ENCODE data around the gene FOXP2.
"Not testable (repeated sequence)": the region's sequence is repeated elsewhere in the genome, so short reads cannot be mapped to it uniquely, and the experiment has no call there.

The FOXP2 gene

GRCh38 chr7:114439581-114439980, 25.0 kb downstream of the FOXP2 start:
- CTCF ChIA-PET: no interaction called here

DNA sequence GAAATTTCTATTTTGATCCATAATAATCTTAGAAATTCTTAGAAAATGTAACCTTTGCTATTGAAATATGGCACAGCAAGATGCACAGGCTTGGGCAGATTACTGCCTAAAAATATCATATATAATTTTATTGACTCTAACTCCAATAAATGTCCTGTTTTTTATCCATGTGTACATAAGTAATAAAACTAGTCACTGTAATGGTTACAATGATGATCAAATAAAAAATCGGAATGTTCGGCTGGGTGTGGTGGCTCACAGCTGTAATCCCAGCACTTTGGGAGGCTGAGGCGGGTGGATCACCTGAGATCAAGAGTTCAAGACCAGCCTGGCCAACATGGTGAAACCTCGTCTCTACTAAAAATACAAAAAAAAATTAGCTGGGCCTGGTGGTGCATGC, 26.3 kb downstream of the FOXP2 start:
- CTCF ChIA-PET; DNase-seq; H3K27ac ChIP-seq (ENCODE audit: insufficient read depth in 1 of 2, low read depth in 1 of 2, low read length in 2 of 2, poor library complexity in 1 of 2, severe bottlenecking in 2 of 2); H3K27me3 ChIP-seq (replicated peaks in 2 of 5; ENCODE audit: control insufficient read depth in 4 of 5, insufficient read depth in 5 of 5, low read length in 4 of 5); POLR2A ChIA-PET; H3K9me3 ChIP-seq (ENCODE audit: control extremely low read depth in 1 of 5, control insufficient read depth in 4 of 5, insufficient read depth in 2 of 5, low read depth in 1 of 5, low read length in 4 of 5); H3K36me3 ChIP-seq (ENCODE audit: control insufficient read depth in 4 of 4, insufficient read depth in 4 of 4, low read length in 3 of 4); H3K4me3 ChIP-seq (ENCODE audit: control insufficient read depth in 1 of 7, extremely low read depth in 1 of 7, insufficient read depth in 4 of 7, low read depth in 2 of 7, low read length in 6 of 7); H3K4me1 ChIP-seq (ENCODE audit: control extremely low read depth in 1 of 4, control insufficient read depth in 4 of 4, insufficient read depth in 4 of 4, low read length in 3 of 4): not testable (repeated sequence)
- 100% methylated on average over 4 of the region's 4 CpGs for WGBS (ENCODE audit: insufficient coverage)

More at GRCh38 chr7:114439581-114439980, 25.0 kb downstream of the FOXP2 start:
- no peaks in the 10 kb centered on the region for H3K36me3 ChIP-seq (ENCODE audit: control insufficient read depth in 4 of 4, insufficient read depth in 4 of 4, low read length in 3 of 4)
- DNase-seq: no peak
- no peaks in the 10 kb centered on the region for H3K9me3 ChIP-seq (ENCODE audit: control extremely low read depth in 1 of 5, control insufficient read depth in 4 of 5, insufficient read depth in 2 of 5, low read depth in 1 of 5, low read length in 4 of 5)
- no peak overlapping the region for H3K4me3 ChIP-seq (ENCODE audit: control insufficient read depth in 1 of 7, extremely low read depth in 1 of 7, insufficient read depth in 4 of 7, low read depth in 2 of 7, low read length in 6 of 7)
- no peak overlapping the region for H3K27ac ChIP-seq (ENCODE audit: insufficient read depth in 1 of 2, low read depth in 1 of 2, low read length in 2 of 2, poor library complexity in 1 of 2, severe bottlenecking in 2 of 2)
- POLR2A ChIA-PET: no interaction called here
- no peaks in the 10 kb centered on the region for H3K27me3 ChIP-seq (replicated peaks in 2 of 5; ENCODE audit: control insufficient read depth in 4 of 5, insufficient read depth in 5 of 5, low read length in 4 of 5)
- WGBS (ENCODE audit: insufficient coverage): 100% methylated on average over 2 of the region's 5 CpGs
- no peaks in the 10 kb centered on the region for H3K4me1 ChIP-seq (ENCODE audit: control extremely low read depth in 1 of 4, control insufficient read depth in 4 of 4, insufficient read depth in 4 of 4, low read length in 3 of 4)

- no peaks in the 10 kb centered on the region for H3K27me3 ChIP-seq (replicated peaks in 2 of 5; ENCODE audit: control insufficient read depth in 4 of 5, insufficient read depth in 5 of 5, low read length in 4 of 5)
- no peak overlapping the region for H3K4me3 ChIP-seq (ENCODE audit: control insufficient read depth in 1 of 7, extremely low read depth in 1 of 7, insufficient read depth in 4 of 7, low read depth in 2 of 7, low read length in 6 of 7)
- no peaks in the 10 kb centered on the region for H3K4me1 ChIP-seq (ENCODE audit: control extremely low read depth in 1 of 4, control insufficient read depth in 4 of 4, insufficient read depth in 4 of 4, low read length in 3 of 4)
- ChIA-PET POLR2A (interaction anchor here (0.6 kb wide), 1 partner anchor 521 kb away, joined by 5 read pairs; no protein-coding TSS in a partner anchor), CTCF (no interaction called here)
- H3K36me3 ChIP-seq (ENCODE audit: control insufficient read depth in 4 of 4, insufficient read depth in 4 of 4, low read length in 3 of 4): no peaks in the 10 kb centered on the region
- no peaks in the 10 kb centered on the region for H3K9me3 ChIP-seq (ENCODE audit: control extremely low read depth in 1 of 5, control insufficient read depth in 4 of 5, insufficient read depth in 2 of 5, low read depth in 1 of 5, low read length in 4 of 5)
- no peak overlapping the region for H3K27ac ChIP-seq (ENCODE audit: insufficient read depth in 1 of 2, low read depth in 1 of 2, low read length in 2 of 2, poor library complexity in 1 of 2, severe bottlenecking in 2 of 2)
- WGBS (ENCODE audit: insufficient coverage): no CpG with 5 or more reads among the region's 2 CpGs
- no peak for DNase-seq
Measured at GRCh38 chr7:114444196-114444595, 29.6 kb downstream of the FOXP2 start.

GRCh38 chr7:114450431-114450830, 35.8 kb downstream of the FOXP2 start:
- CTCF ChIA-PET: no interaction called here
- POLR2A ChIA-PET: no interaction called here
- H3K27ac ChIP-seq (ENCODE audit: insufficient read depth in 1 of 2, low read depth in 1 of 2, low read length in 2 of 2, poor library complexity in 1 of 2, severe bottlenecking in 2 of 2): no peak overlapping the region
- H3K4me1 ChIP-seq (ENCODE audit: control extremely low read depth in 1 of 4, control insufficient read depth in 4 of 4, insufficient read depth in 4 of 4, low read length in 3 of 4): no peaks in the 10 kb centered on the region
- WGBS (ENCODE audit: insufficient coverage): 100% methylated on average over 2 of the region's 2 CpGs
- DNase-seq: no peak
- no peaks in the 10 kb centered on the region for H3K27me3 ChIP-seq (replicated peaks in 2 of 5; ENCODE audit: control insufficient read depth in 4 of 5, insufficient read depth in 5 of 5, low read length in 4 of 5)
- no peaks in the 10 kb centered on the region for H3K36me3 ChIP-seq (ENCODE audit: control insufficient read depth in 4 of 4, insufficient read depth in 4 of 4, low read length in 3 of 4)
- no peak overlapping the region for H3K4me3 ChIP-seq (ENCODE audit: control insufficient read depth in 1 of 7, extremely low read depth in 1 of 7, insufficient read depth in 4 of 7, low read depth in 2 of 7, low read length in 6 of 7)
- H3K9me3 ChIP-seq (ENCODE audit: control extremely low read depth in 1 of 5, control insufficient read depth in 4 of 5, insufficient read depth in 2 of 5, low read depth in 1 of 5, low read length in 4 of 5): no peaks in the 10 kb centered on the region

DNA sequence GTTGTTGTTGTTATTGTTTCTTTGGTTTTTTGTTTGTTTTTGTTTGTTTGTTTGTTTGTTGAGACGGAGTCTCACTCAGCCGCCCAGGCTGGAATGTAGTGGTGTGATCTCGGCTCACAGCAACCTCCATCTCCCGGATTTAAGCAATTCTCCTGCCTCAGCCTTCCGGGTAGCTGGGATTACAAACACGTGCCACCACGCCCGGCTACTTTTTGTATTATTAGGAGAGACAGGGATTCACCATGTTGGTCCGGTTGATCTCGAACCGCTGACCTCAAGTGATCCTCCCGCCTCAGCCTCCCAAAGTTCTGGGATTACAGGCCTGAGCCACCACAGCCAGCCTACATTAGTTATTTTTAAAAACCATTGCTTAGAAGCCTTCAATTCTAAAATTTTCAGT, 45.0 kb downstream of the FOXP2 start:
- ChIA-PET CTCF (no interaction called here), POLR2A (no interaction called here)
- H3K4me3 ChIP-seq (ENCODE audit: control insufficient read depth in 1 of 7, extremely low read depth in 1 of 7, insufficient read depth in 4 of 7, low read depth in 2 of 7, low read length in 6 of 7): no peak overlapping the region
- no peaks in the 10 kb centered on the region for H3K36me3 ChIP-seq (ENCODE audit: control insufficient read depth in 4 of 4, insufficient read depth in 4 of 4, low read length in 3 of 4)
- H3K27me3 ChIP-seq (replicated peaks in 2 of 5; ENCODE audit: control insufficient read depth in 4 of 5, insufficient read depth in 5 of 5, low read length in 4 of 5): no peaks in the 10 kb centered on the region
- 97% methylated on average over 10 of the region's 12 CpGs for WGBS (ENCODE audit: insufficient coverage)
- no peak for DNase-seq
- H3K9me3 ChIP-seq (ENCODE audit: control extremely low read depth in 1 of 5, control insufficient read depth in 4 of 5, insufficient read depth in 2 of 5, low read depth in 1 of 5, low read length in 4 of 5): no peaks in the 10 kb centered on the region
- H3K27ac ChIP-seq (ENCODE audit: insufficient read depth in 1 of 2, low read depth in 1 of 2, low read length in 2 of 2, poor library complexity in 1 of 2, severe bottlenecking in 2 of 2): no peak overlapping the region
- H3K4me1 ChIP-seq (ENCODE audit: control extremely low read depth in 1 of 4, control insufficient read depth in 4 of 4, insufficient read depth in 4 of 4, low read length in 3 of 4): no peaks in the 10 kb centered on the region

DNA sequence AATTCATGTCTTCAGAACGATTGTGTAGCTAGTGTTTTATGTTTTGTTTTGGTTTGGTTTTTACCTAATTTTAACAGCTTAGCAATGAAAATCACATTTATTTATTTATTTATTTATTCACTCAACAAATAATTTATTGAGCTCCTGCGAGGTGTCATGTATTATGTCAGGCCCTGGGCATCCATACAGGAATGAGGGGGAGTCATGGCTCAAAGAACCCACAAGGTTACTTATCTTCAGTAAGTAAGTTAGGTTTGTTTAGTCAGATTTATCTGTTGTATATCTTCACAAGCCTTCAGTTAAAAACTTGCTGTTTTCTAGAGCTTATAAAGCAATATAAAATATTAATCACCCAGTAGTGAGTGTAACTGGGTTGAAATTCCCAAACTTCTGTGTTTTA, 45.4 kb downstream of the FOXP2 start:
- CTCF ChIA-PET: no interaction called here
- no peaks in the 10 kb centered on the region for H3K27me3 ChIP-seq (replicated peaks in 2 of 5; ENCODE audit: control insufficient read depth in 4 of 5, insufficient read depth in 5 of 5, low read length in 4 of 5)
- no CpG with 5 or more reads among the region's 2 CpGs for WGBS (ENCODE audit: insufficient coverage)
- DNase-seq: no peak
- no peak overlapping the region for H3K27ac ChIP-seq (ENCODE audit: insufficient read depth in 1 of 2, low read depth in 1 of 2, low read length in 2 of 2, poor library complexity in 1 of 2, severe bottlenecking in 2 of 2)
- H3K4me3 ChIP-seq (ENCODE audit: control insufficient read depth in 1 of 7, extremely low read depth in 1 of 7, insufficient read depth in 4 of 7, low read depth in 2 of 7, low read length in 6 of 7): no peak overlapping the region
- POLR2A ChIA-PET: no interaction called here
- H3K4me1 ChIP-seq (ENCODE audit: control extremely low read depth in 1 of 4, control insufficient read depth in 4 of 4, insufficient read depth in 4 of 4, low read length in 3 of 4): no peaks in the 10 kb centered on the region
- no peaks in the 10 kb centered on the region for H3K9me3 ChIP-seq (ENCODE audit: control extremely low read depth in 1 of 5, control insufficient read depth in 4 of 5, insufficient read depth in 2 of 5, low read depth in 1 of 5, low read length in 4 of 5)
- H3K36me3 ChIP-seq (ENCODE audit: control insufficient read depth in 4 of 4, insufficient read depth in 4 of 4, low read length in 3 of 4): no peaks in the 10 kb centered on the region

DNA sequence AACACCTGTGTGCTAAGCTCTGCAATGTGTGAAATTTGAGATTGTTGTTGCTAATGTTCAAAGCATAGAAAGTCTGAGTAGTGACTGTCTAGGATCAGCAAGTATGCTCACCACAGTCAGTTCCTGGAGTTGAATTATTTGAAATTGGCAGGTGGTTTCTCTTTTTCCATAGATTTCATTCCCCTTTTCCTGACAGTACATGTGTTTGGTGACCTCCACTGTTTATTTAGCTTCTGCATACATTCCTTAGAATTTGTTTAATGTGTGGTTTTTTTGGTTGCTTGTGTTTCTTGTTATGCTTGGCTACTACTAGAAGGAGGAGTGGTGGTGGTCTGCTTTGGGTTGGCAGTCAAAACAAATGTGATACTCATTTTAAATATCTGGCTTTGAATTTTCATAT, 52.3 kb downstream of the FOXP2 start:
- no peaks in the 10 kb centered on the region for H3K36me3 ChIP-seq (ENCODE audit: control insufficient read depth in 4 of 4, insufficient read depth in 4 of 4, low read length in 3 of 4)
- H3K9me3 ChIP-seq (ENCODE audit: control extremely low read depth in 1 of 5, control insufficient read depth in 4 of 5, insufficient read depth in 2 of 5, low read depth in 1 of 5, low read length in 4 of 5): no peaks in the 10 kb centered on the region
- POLR2A ChIA-PET: no interaction called here
- no peaks in the 10 kb centered on the region for H3K4me1 ChIP-seq (ENCODE audit: control extremely low read depth in 1 of 4, control insufficient read depth in 4 of 4, insufficient read depth in 4 of 4, low read length in 3 of 4)
- no peak overlapping the region for H3K27ac ChIP-seq (ENCODE audit: insufficient read depth in 1 of 2, low read depth in 1 of 2, low read length in 2 of 2, poor library complexity in 1 of 2, severe bottlenecking in 2 of 2)
- no peak overlapping the region for H3K4me3 ChIP-seq (ENCODE audit: control insufficient read depth in 1 of 7, extremely low read depth in 1 of 7, insufficient read depth in 4 of 7, low read depth in 2 of 7, low read length in 6 of 7)
- DNase-seq: no peak
- H3K27me3 ChIP-seq (replicated peaks in 2 of 5; ENCODE audit: control insufficient read depth in 4 of 5, insufficient read depth in 5 of 5, low read length in 4 of 5): no peaks in the 10 kb centered on the region
- CTCF ChIA-PET: no interaction called here

- no peak for DNase-seq
- no peak overlapping the region for H3K4me3 ChIP-seq (ENCODE audit: control insufficient read depth in 1 of 7, extremely low read depth in 1 of 7, insufficient read depth in 4 of 7, low read depth in 2 of 7, low read length in 6 of 7)
- no peaks in the 10 kb centered on the region for H3K4me1 ChIP-seq (ENCODE audit: control extremely low read depth in 1 of 4, control insufficient read depth in 4 of 4, insufficient read depth in 4 of 4, low read length in 3 of 4)
- WGBS (ENCODE audit: insufficient coverage): no CpG with 5 or more reads among the region's 2 CpGs
- H3K27ac ChIP-seq (ENCODE audit: insufficient read depth in 1 of 2, low read depth in 1 of 2, low read length in 2 of 2, poor library complexity in 1 of 2, severe bottlenecking in 2 of 2): no peak overlapping the region
- ChIA-PET CTCF (no interaction called here), POLR2A (no interaction called here)
- H3K9me3 ChIP-seq (ENCODE audit: control extremely low read depth in 1 of 5, control insufficient read depth in 4 of 5, insufficient read depth in 2 of 5, low read depth in 1 of 5, low read length in 4 of 5): no peaks in the 10 kb centered on the region
- H3K36me3 ChIP-seq (ENCODE audit: control insufficient read depth in 4 of 4, insufficient read depth in 4 of 4, low read length in 3 of 4): no peaks in the 10 kb centered on the region
- no peaks in the 10 kb centered on the region for H3K27me3 ChIP-seq (replicated peaks in 2 of 5; ENCODE audit: control insufficient read depth in 4 of 5, insufficient read depth in 5 of 5, low read length in 4 of 5)
Measured at GRCh38 chr7:114468844-114469243, 54.2 kb downstream of the FOXP2 start.
